Measurements from ENCODE around the gene ZNF334. TPM values are rescaled to one million over a fixed set of nuclear protein-coding genes. Genes with fewer than 3 reads are reported as not detected.

Gene ZNF334
- total RNA-seq, 4 donors from 2014 or later, result 5.1 to 14.0 (median 7.0) TPM

DNA sequence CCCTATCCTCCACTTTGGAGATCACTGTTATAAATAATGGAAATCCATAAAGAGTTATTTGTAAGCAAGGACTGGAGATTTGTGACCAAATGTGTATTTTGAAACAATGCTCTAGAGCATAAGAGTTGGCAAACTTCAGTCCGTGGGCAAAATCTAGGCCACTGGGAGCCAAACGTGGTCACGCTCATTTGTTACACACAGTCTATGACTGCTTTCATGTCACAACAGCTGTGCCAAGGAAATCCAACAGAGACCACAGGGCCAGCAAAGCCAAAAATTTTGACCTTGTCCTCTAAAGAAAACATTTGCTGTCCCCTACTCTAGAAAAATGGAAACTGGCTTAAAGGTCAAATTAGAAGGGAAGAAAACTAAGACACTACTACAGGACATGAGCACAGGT is 7.9 kb downstream of the ZNF334 start:
- H3K36me3 ChIP-seq, result peaks cover 0 to 33% (median 0%) of the 10 kb centered on the region in 3 donors
- H3K27ac ChIP-seq, result no peak overlapping the region
- DNase-seq (ENCODE audit: low spot score in 2 of 2), result no peak
- TF ChIP-seq POLR2A (IDR thresholded peaks at IDR 0.05), result no peak
- TF ChIP-seq, protein P1, sequence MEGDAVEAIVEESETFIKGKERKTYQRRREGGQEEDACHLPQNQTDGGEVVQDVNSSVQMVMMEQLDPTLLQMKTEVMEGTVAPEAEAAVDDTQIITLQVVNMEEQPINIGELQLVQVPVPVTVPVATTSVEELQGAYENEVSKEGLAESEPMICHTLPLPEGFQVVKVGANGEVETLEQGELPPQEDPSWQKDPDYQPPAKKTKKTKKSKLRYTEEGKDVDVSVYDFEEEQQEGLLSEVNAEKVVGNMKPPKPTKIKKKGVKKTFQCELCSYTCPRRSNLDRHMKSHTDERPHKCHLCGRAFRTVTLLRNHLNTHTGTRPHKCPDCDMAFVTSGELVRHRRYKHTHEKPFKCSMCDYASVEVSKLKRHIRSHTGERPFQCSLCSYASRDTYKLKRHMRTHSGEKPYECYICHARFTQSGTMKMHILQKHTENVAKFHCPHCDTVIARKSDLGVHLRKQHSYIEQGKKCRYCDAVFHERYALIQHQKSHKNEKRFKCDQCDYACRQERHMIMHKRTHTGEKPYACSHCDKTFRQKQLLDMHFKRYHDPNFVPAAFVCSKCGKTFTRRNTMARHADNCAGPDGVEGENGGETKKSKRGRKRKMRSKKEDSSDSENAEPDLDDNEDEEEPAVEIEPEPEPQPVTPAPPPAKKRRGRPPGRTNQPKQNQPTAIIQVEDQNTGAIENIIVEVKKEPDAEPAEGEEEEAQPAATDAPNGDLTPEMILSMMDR (IDR thresholded peaks at IDR 0.05), result no peak
- TF ChIP-seq EP300 (IDR thresholded peaks at IDR 0.05), result no peak
- H3K4me1 ChIP-seq, result no peaks in the 10 kb centered on the region
- H3K4me3 ChIP-seq, result no peak overlapping the region
- no peaks in the 10 kb centered on the region for H3K27me3 ChIP-seq
- 86 to 93% methylated on average over 3 of the region's 3 CpGs for WGBS, 2 donors
- peaks cover 0 to 27% (median 8%) of the 10 kb centered on the region in 4 donors for H3K9me3 ChIP-seq

DNA sequence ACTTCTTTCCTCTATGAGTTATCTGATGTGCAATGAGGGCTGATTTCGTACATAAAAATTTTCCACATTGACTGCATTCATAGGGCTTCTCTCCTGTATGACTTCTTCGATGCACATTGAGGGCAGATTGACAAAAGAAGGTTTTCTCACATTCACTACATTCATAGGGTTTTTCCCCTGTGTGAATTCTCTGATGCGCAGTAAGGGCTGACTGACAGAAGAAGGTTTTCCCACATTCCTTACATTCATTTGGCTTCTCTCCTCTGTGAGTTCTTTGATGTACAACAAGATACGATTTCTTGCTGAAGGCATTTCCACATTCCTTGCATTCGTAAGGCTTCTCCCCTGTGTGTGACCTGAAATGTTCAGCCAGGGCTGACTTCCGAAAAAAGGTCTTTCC is 11.4 kb downstream of the ZNF334 start:
- H3K4me3 ChIP-seq, result no peak overlapping the region
- TF ChIP-seq POLR2A (IDR thresholded peaks at IDR 0.05) (no peak), EP300 (IDR thresholded peaks at IDR 0.05) (no peak)
- TF ChIP-seq, protein P1 (IDR thresholded peaks at IDR 0.05), result no peak
- peaks cover 0 to 54% (median 0%) of the 10 kb centered on the region in 3 donors for H3K36me3 ChIP-seq
- no peak overlapping the region for H3K27ac ChIP-seq
- 93 to 98% methylated on average over 6 of the region's 6 CpGs for WGBS, 2 donors
- H3K27me3 ChIP-seq, result no peaks in the 10 kb centered on the region
- H3K9me3 ChIP-seq, result peaks cover 0 to 58% (median 8%) of the 10 kb centered on the region in 4 donors
- H3K4me1 ChIP-seq, result no peaks in the 10 kb centered on the region
- no peak for DNase-seq (ENCODE audit: low spot score in 2 of 2)

DNA sequence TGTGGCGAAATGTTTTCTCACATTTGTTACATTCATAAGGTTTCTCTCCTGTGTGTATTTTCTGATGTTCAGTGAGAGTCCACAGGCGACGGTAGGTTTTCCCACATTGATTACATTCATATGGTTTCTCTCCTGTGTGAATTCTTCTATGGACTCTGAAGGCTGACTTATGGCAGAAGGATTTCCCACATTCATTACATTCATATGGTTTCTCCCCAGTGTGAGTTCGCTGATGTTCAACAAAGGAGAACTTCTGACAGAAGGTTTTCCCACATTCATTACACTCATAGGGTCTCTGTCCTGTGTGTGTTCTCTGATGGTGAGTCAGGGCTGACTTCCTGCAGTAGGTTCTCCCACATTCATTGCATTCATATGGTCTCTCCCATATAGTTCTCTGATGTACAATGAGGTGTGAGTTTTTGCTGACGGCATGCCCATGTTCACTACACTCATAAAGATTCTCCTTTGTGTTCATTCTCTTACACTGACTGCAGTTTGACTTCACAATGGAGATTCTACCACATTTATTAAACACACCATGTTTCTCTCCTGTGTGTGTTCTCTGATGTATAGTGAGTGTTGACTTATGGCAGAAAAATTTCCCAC is 11.9 kb downstream of the ZNF334 start:
- Histone ChIP-seq H3K27ac (no peak overlapping the region), H3K4me3 (no peak overlapping the region), H3K36me3 (peaks cover 0 to 59% (median 0%) of the 10 kb centered on the region in 3 donors), H3K9me3 (peaks cover 0 to 60% (median 8%) of the 10 kb centered on the region in 4 donors), H3K27me3 (no peaks in the 10 kb centered on the region), H3K4me1 (no peaks in the 10 kb centered on the region)
- TF ChIP-seq, protein P1 (IDR thresholded peaks at IDR 0.05), result no peak
- TF ChIP-seq POLR2A (IDR thresholded peaks at IDR 0.05) (no peak), EP300 (IDR thresholded peaks at IDR 0.05) (no peak)
- 96 to 98% methylated on average over 5 of the region's 5 CpGs for WGBS, 2 donors
- no peak for DNase-seq (ENCODE audit: low spot score in 2 of 2)

DNA sequence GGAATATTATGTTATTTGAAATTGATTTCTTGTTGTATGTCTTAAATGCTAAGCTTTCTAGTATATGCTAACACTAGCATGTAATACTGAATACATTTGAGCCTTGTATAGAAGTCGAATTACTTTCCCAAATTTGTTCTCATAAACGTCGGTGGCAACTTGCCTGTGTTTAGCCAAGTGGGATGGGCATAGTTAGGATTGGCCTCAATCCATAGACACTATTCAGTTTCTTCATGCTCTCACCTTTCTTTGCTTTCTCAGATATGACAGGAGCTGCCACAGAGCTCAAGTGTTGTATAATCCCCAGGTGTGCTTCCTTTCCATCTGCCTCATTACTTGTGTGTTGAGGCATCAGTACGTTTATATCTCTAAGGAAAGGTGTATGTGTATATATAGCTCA is 19.3 kb downstream of the ZNF334 start:
- DNase-seq (ENCODE audit: low spot score in 2 of 2), result no peak
- no peaks in the 10 kb centered on the region for H3K4me1 ChIP-seq
- peaks cover 0 to 36% (median 0%) of the 10 kb centered on the region in 3 donors for H3K36me3 ChIP-seq
- H3K27ac ChIP-seq, result no peak overlapping the region
- H3K9me3 ChIP-seq, result peaks cover 0 to 19% (median 0%) of the 10 kb centered on the region in 4 donors
- no peaks in the 10 kb centered on the region for H3K27me3 ChIP-seq
- no peak overlapping the region for H3K4me3 ChIP-seq
- 81 to 85% methylated on average over 4 of the region's 4 CpGs for WGBS, 2 donors
- TF ChIP-seq POLR2A (IDR thresholded peaks at IDR 0.05) (no peak), EP300 (IDR thresholded peaks at IDR 0.05) (no peak)

DNA sequence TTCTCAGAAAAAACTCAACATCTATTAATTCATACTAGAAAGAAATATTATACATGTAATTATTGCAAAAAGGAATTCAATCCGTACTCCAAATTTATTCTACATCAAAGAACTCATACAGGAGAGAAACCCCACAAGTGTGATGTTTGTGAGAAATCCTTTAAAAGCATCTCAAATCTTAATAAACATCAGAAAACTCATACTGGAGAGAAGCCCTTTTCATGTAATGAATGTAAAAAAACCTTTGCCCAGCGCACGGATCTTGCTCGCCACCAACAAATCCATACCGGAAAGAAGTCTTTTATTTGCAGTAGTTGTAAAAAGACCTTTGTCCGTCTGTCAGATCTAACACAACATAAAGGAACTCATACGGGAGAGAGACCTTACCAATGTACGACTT is 22.0 kb downstream of the ZNF334 start:
- H3K36me3 ChIP-seq, result peaks cover 0 to 12% (median 0%) of the 10 kb centered on the region in 3 donors
- WGBS, 2 donors, result 85 to 91% methylated on average over 8 of the region's 8 CpGs
- no peak for DNase-seq (ENCODE audit: low spot score in 2 of 2)
- H3K27ac ChIP-seq, result no peak overlapping the region
- no peak overlapping the region for H3K4me3 ChIP-seq
- H3K9me3 ChIP-seq, result no peaks in the 10 kb centered on the region
- no peak for TF ChIP-seq POLR2A (IDR thresholded peaks at IDR 0.05)
- TF ChIP-seq EP300 (IDR thresholded peaks at IDR 0.05), result no peak
- TF ChIP-seq, protein P1 (IDR thresholded peaks at IDR 0.05), result no peak
- H3K27me3 ChIP-seq, result no peaks in the 10 kb centered on the region
- H3K4me1 ChIP-seq, result no peaks in the 10 kb centered on the region
